ENCODE results near the gene TRPV4.

TRPV4 gene

GRCh38 chr12:109828754-109829511 is 4.3 kb downstream of the TRPV4 start:
- no peak for DNase-seq (ENCODE audit: low read depth in 2 of 2)

GRCh38 chr12:109827566-109828550 is 5.3 kb downstream of the TRPV4 start:
- DNase-seq (ENCODE audit: low read depth in 2 of 2), result no peak

GRCh38 chr12:109827080-109827479 is 6.1 kb downstream of the TRPV4 start:
- DNase-seq (ENCODE audit: low read depth in 2 of 2), result no peak

- no peak for DNase-seq (ENCODE audit: low read depth in 2 of 2)
Measured at GRCh38 chr12:109824731-109825130, 8.5 kb downstream of the TRPV4 start.

- no peak for DNase-seq (ENCODE audit: low read depth in 2 of 2)
Measured at GRCh38 chr12:109822951-109823411, 10.2 kb downstream of the TRPV4 start.

GRCh38 chr12:109822416-109822815 is 10.8 kb downstream of the TRPV4 start:
- no peak for DNase-seq (ENCODE audit: low read depth in 2 of 2)

GRCh38 chr12:109821968-109822367 is 11.2 kb downstream of the TRPV4 start:
- no peak for DNase-seq (ENCODE audit: low read depth in 2 of 2)

GRCh38 chr12:109820816-109821381 is 12.3 kb downstream of the TRPV4 start:
- no peak for DNase-seq (ENCODE audit: low read depth in 2 of 2)

GRCh38 chr12:109818905-109819500 is 14.2 kb downstream of the TRPV4 start:
- DNase-seq (ENCODE audit: low read depth in 2 of 2), result no peak

GRCh38 chr12:109818253-109818652 is 14.9 kb downstream of the TRPV4 start:
- DNase-seq (ENCODE audit: low read depth in 2 of 2), result no peak

GRCh38 chr12:109817627-109818231 is 15.5 kb downstream of the TRPV4 start:
- no peak for DNase-seq (ENCODE audit: low read depth in 2 of 2)

GRCh38 chr12:109816870-109817269 is 16.3 kb downstream of the TRPV4 start:
- DNase-seq (ENCODE audit: low read depth in 2 of 2), result no peak

GRCh38 chr12:109815757-109816617 is 17.2 kb downstream of the TRPV4 start:
- DNase-seq (ENCODE audit: low read depth in 2 of 2), result no peak

GRCh38 chr12:109815225-109815624 is 18.0 kb downstream of the TRPV4 start:
- DNase-seq (ENCODE audit: low read depth in 2 of 2), result no peak

GRCh38 chr12:109814600-109815150 is 18.5 kb downstream of the TRPV4 start:
- no peak for DNase-seq (ENCODE audit: low read depth in 2 of 2)

- DNase-seq (ENCODE audit: low read depth in 2 of 2), result no peak
Measured at GRCh38 chr12:109813810-109814416, 19.3 kb downstream of the TRPV4 start.

GRCh38 chr12:109811624-109811995 is 21.6 kb downstream of the TRPV4 start:
- no peak for DNase-seq (ENCODE audit: low read depth in 2 of 2)

- no peak for DNase-seq (ENCODE audit: low read depth in 2 of 2)
Measured at GRCh38 chr12:109810954-109811623, 22.1 kb downstream of the TRPV4 start.

Measured in fibroblast of skin of left biceps (primary cell).